ENCODE data around the gene ACOXL. TPM values are rescaled to one million over a fixed set of nuclear protein-coding genes. Genes with fewer than 3 reads are reported as not detected.

The ACOXL gene
- total RNA-seq, 4 donors from 2014 or later, result not detected

- DNase-seq, result no peak
- no peak for TF ChIP-seq POLR2A (IDR thresholded peaks at IDR 0.05)
- no peak for TF ChIP-seq CTCF (IDR thresholded peaks at IDR 0.05)
- no peaks in the 10 kb centered on the region for H3K36me3 ChIP-seq
- no peaks in the 10 kb centered on the region for H3K9me3 ChIP-seq
- no peaks in the 10 kb centered on the region for H3K27me3 ChIP-seq
- no peak overlapping the region for H3K4me3 ChIP-seq
- H3K4me1 ChIP-seq, result no peaks in the 10 kb centered on the region
- H3K27ac ChIP-seq, result no peak overlapping the region
Observed at GRCh38 chr2:111019381-111019780, 287.0 kb downstream of the ACOXL start.

DNA sequence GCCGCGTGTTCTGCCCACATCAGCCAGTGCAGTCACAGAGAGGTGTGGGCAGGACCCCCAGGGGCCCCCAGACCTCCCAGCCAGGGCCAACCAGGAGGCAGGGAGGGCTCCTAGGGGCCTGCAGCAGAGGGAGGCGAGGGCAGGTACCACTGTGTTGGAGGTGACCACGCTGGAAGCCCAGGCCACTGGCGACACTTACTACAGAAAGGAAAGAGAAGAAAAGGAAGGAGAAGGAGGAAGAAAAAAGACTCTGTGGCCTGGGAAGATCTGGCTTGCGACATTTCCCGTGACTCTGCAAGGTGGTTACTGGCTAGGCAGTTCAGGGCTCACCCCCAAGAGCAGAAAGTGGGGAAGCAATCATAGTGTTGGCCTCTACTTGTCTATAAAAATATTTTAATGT, 290.3 kb downstream of the ACOXL start:
- no peaks in the 10 kb centered on the region for H3K27me3 ChIP-seq
- no peak overlapping the region for H3K4me3 ChIP-seq
- TF ChIP-seq CTCF (IDR thresholded peaks at IDR 0.05) (no peak), POLR2A (IDR thresholded peaks at IDR 0.05) (no peak)
- no peak for DNase-seq
- H3K27ac ChIP-seq, result no peak overlapping the region
- H3K4me1 ChIP-seq, result no peaks in the 10 kb centered on the region
- no peaks in the 10 kb centered on the region for H3K36me3 ChIP-seq
- no peaks in the 10 kb centered on the region for H3K9me3 ChIP-seq

DNA sequence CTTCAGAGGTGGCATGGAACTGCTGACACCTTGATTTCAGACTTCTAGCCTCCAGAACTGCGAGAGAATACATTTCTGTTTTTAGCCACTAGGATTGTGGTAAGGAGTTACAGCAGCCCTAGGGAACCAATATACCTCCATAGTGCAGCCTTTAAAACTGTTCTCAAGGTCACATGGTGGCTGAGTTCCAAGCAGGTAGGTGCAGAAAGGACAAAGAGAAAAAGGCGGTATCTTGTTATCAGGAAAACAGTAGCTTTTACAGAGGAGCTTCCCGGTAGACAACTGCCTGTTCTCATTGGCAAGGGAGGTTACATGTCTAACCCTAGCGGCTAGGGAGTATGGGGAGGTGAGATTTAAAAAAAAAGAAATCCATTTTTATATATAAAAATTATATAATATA, 292.1 kb downstream of the ACOXL start:
- Histone ChIP-seq H3K9me3 (no peaks in the 10 kb centered on the region), H3K36me3 (no peaks in the 10 kb centered on the region), H3K27me3 (no peaks in the 10 kb centered on the region), H3K27ac (no peak overlapping the region), H3K4me3 (no peak overlapping the region), H3K4me1 (peaks cover 0 to under 1% (median 0%) of the 10 kb centered on the region in 4 donors)
- TF ChIP-seq CTCF (IDR thresholded peaks at IDR 0.05) (no peak), POLR2A (IDR thresholded peaks at IDR 0.05) (no peak)
- DNase-seq, result no peak

DNA sequence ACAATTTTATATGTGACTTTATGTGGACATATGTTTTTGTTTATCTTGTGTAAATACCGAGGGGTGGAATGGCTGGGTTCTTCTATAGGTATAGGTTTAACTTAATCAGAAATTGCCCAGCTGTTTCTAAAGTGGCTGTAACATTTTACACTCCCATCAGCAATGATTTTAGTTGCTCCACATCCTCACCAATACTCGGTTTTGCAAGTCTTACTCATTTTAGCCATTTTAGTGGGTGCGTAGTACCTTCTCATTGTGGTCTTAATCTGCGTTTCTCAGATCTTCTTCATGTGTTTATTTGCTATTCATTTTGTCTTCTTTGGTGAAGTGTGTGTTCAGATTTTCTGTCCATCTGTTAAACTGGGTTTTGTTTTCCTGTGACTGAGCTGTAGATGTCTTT, 292.9 kb downstream of the ACOXL start:
- no peak overlapping the region for H3K4me3 ChIP-seq
- no peaks in the 10 kb centered on the region for H3K36me3 ChIP-seq
- no peak for TF ChIP-seq CTCF (IDR thresholded peaks at IDR 0.05)
- no peak for TF ChIP-seq POLR2A (IDR thresholded peaks at IDR 0.05)
- no peak overlapping the region for H3K27ac ChIP-seq
- peaks cover 0 to 8% (median 0%) of the 10 kb centered on the region in 4 donors for H3K4me1 ChIP-seq
- no peak for DNase-seq
- H3K27me3 ChIP-seq, result no peaks in the 10 kb centered on the region
- H3K9me3 ChIP-seq, result no peaks in the 10 kb centered on the region

DNA sequence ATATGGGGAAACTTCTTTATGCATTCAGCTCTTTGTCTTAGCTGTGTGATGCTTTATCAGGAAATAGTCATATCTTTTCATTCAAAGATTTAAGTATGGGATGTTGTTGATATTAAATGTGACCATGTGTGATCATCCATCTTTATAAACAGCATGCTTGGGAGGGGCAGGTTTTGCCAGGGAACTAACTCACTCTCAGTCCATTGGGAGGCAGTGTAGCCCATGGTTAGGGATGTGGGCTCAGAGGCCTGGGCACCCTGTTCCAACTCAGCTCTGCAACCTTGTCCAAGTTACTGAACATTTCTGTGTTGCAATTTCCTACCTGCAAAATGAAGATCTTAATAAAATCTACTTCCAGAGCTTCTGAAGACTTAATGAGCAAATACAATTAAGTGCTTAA, 296.3 kb downstream of the ACOXL start:
- H3K4me3 ChIP-seq, result no peak overlapping the region
- no peaks in the 10 kb centered on the region for H3K36me3 ChIP-seq
- H3K27ac ChIP-seq, result no peak overlapping the region
- peaks cover 0 to 40% (median 1%) of the 10 kb centered on the region in 4 donors for H3K4me1 ChIP-seq
- H3K9me3 ChIP-seq, result no peaks in the 10 kb centered on the region
- TF ChIP-seq POLR2A (IDR thresholded peaks at IDR 0.05) (no peak), CTCF (IDR thresholded peaks at IDR 0.05) (peak in 3 of 6 experiments; percentile 42 to 58 (median 46))
- DNase-seq, result peak in 1 of 3 donors; percentile 56
- no peaks in the 10 kb centered on the region for H3K27me3 ChIP-seq
